GM21723 (cell line): ENCODE measurements around the gene DPH1.
"Not testable (repeated sequence)": the region's sequence is repeated elsewhere in the genome, so short reads cannot be mapped to it uniquely, and the experiment has no call there.

ENCODE experiments used
- ATAC-seq: cut with Tn5 transposase; IDR thresholded peaks from one replicate; pipeline ENCODE4 v1.9.1; 2021; ENCODE audit warnings: mild to moderate bottlenecking, moderate library complexity; ENCODE audit not compliant: unreplicated experiment

The DPH1 gene

GRCh38 chr17:2008332-2009126, 21.4 kb upstream of the DPH1 start:
- ATAC-seq: no peak

GRCh38 chr17:2009737-2010136, 20.2 kb upstream of the DPH1 start:
- ATAC-seq: no peak

- no peak for ATAC-seq
Measured at GRCh38 chr17:2011411-2012371, 18.3 kb upstream of the DPH1 start.

GRCh38 chr17:2012499-2012898, 17.5 kb upstream of the DPH1 start:
- ATAC-seq: no peak

GRCh38 chr17:2013220-2013993, 16.5 kb upstream of the DPH1 start:
- ATAC-seq: not testable (repeated sequence)

- no peak for ATAC-seq
Measured at GRCh38 chr17:2013994-2014317, 16.0 kb upstream of the DPH1 start.

GRCh38 chr17:2015314-2015713, 14.6 kb upstream of the DPH1 start:
- no peak for ATAC-seq

- ATAC-seq: no peak
Measured at GRCh38 chr17:2016494-2016893, 13.5 kb upstream of the DPH1 start.

- no peak for ATAC-seq
Measured at GRCh38 chr17:2017274-2017941, 12.5 kb upstream of the DPH1 start.

- ATAC-seq: no peak
Measured at GRCh38 chr17:2018716-2019510, 11.0 kb upstream of the DPH1 start.

GRCh38 chr17:2019723-2020122, 10.2 kb upstream of the DPH1 start:
- ATAC-seq: no peak

- no peak for ATAC-seq
Measured at GRCh38 chr17:2020721-2021120, 9.2 kb upstream of the DPH1 start.

- no peak for ATAC-seq
Measured at GRCh38 chr17:2022647-2023240, 7.2 kb upstream of the DPH1 start.

GRCh38 chr17:2023256-2023655, 6.7 kb upstream of the DPH1 start:
- ATAC-seq: no peak

GRCh38 chr17:2023692-2024571, 6.0 kb upstream of the DPH1 start:
- no peak for ATAC-seq

- no peak for ATAC-seq
Measured at GRCh38 chr17:2024572-2025219, 5.3 kb upstream of the DPH1 start.

- no peak for ATAC-seq
Measured at GRCh38 chr17:2025220-2025621, 4.7 kb upstream of the DPH1 start, which contains the start of gene RTN4RL1. Gene RTN4RL1, minus strand, starts transcription at chr17:2025334. Its CDS starts 469 bp downstream, at chr17:2024865.
